NCI-H1417 treated with DMSO at 0.1 percent for 48 hours (cell line): ENCODE measurements around the gene KCNAB1.
A peak's percentile ranks its signal among the peaks of the same experiment; 100 is the strongest.
"Not testable (repeated sequence)": the region's sequence is repeated elsewhere in the genome, so short reads cannot be mapped to it uniquely, and the experiment has no call there.

ENCODE experiments used
- DNase-seq: peaks from one replicate; lab custom pipeline; 2025; lab: John Stamatoyannopoulos, UW

KCNAB1 gene

GRCh38 chr3:156218353-156218744, 98.0 kb downstream of the KCNAB1 start:
- DNase-seq, result peak; percentile 34

- DNase-seq, result not testable (repeated sequence)
These were observed 102.0 kb downstream of the KCNAB1 start for GRCh38 chr3:156222381-156222780.

GRCh38 chr3:156224046-156224445, 103.7 kb downstream of the KCNAB1 start:
- not testable (repeated sequence) for DNase-seq

GRCh38 chr3:156226676-156227420, 106.5 kb downstream of the KCNAB1 start:
- DNase-seq, result no peak

GRCh38 chr3:156227704-156228103, 107.3 kb downstream of the KCNAB1 start:
- no peak for DNase-seq

GRCh38 chr3:156230278-156230900, 110.0 kb downstream of the KCNAB1 start:
- DNase-seq, result peak; percentile 92

GRCh38 chr3:156231221-156231620, 110.8 kb downstream of the KCNAB1 start:
- DNase-seq, result not testable (repeated sequence)

- DNase-seq, result no peak
These were observed 113.5 kb downstream of the KCNAB1 start for GRCh38 chr3:156233876-156234275.

GRCh38 chr3:156236556-156237260, 116.3 kb downstream of the KCNAB1 start:
- no peak for DNase-seq

- DNase-seq, result no peak
These were observed 120.3 kb downstream of the KCNAB1 start for GRCh38 chr3:156240642-156241041.

- no peak for DNase-seq
These were observed 126.8 kb downstream of the KCNAB1 start for GRCh38 chr3:156246961-156247725.

- DNase-seq, result no peak
These were observed 130.2 kb downstream of the KCNAB1 start for GRCh38 chr3:156250550-156250949.

- DNase-seq, result no peak
These were observed 131.0 kb downstream of the KCNAB1 start for GRCh38 chr3:156251424-156251823.

GRCh38 chr3:156252656-156253055, 132.3 kb downstream of the KCNAB1 start:
- DNase-seq, result no peak

- DNase-seq, result no peak
These were observed 132.8 kb downstream of the KCNAB1 start for GRCh38 chr3:156253150-156253549.

GRCh38 chr3:156256256-156256655, 135.9 kb downstream of the KCNAB1 start:
- DNase-seq, result no peak

GRCh38 chr3:156256945-156257344, 136.6 kb downstream of the KCNAB1 start:
- no peak for DNase-seq

- DNase-seq, result no peak
These were observed 137.9 kb downstream of the KCNAB1 start for GRCh38 chr3:156258301-156258700.

- DNase-seq, result no peak
These were observed 139.5 kb downstream of the KCNAB1 start for GRCh38 chr3:156259896-156260295.

GRCh38 chr3:156260331-156260730, 140.0 kb downstream of the KCNAB1 start:
- no peak for DNase-seq

GRCh38 chr3:156264771-156265170, 144.4 kb downstream of the KCNAB1 start:
- no peak for DNase-seq

- DNase-seq, result no peak
These were observed 151.1 kb downstream of the KCNAB1 start for GRCh38 chr3:156271508-156271907.
